ENCODE data around the gene MYCL. TPM values are rescaled to one million over a fixed set of nuclear protein-coding genes. Genes with fewer than 3 reads are reported as not detected.

MYCL gene
- polyA plus RNA-seq, 2 of the 4 experiments (the other 2 are of a cell fraction): 0.68 to 1.3 TPM

GRCh38 chr1:39849203-39849602, 52.5 kb downstream of the MYCL start (continued):
- TF ChIP-seq SMC3 (IDR thresholded peaks at IDR 0.05) (no peak), JUN (IDR thresholded peaks at IDR 0.05) (no peak)

GRCh38 chr1:39847940-39848339, 53.8 kb downstream of the MYCL start:
- ChIA-PET CTCF (interaction anchor here (3.7 kb wide), 1 partner anchor 54 kb away, joined by 13 read pairs; the partner anchor contains the start of gene MYCL), POLR2A (no interaction called here)
- Histone ChIP-seq H3K4me2 (no peak overlapping the region), H3K4me1 (peaks cover 14% of the 10 kb centered on the region), H3K27ac (no peak overlapping the region), H3K4me3 (no peak overlapping the region), H3K9me3 (no peaks in the 10 kb centered on the region)
- WGBS (ENCODE audit: missing lambda C conversion rate): 96% methylated on average over 6 of the region's 6 CpGs
- DNase-seq (ENCODE audit: low read depth in 1 of 2, low spot score in 1 of 2) (no peak), FAIRE-seq (no peak), ATAC-seq (no peak)
- TF ChIP-seq HES2 (IDR thresholded peaks at IDR 0.05) (no peak), ZFP36 (IDR thresholded peaks at IDR 0.05; ENCODE audit: borderline replicate concordance, partially characterized antibody) (no peak), ZNF302 (CRISPR knock-in tag; IDR thresholded peaks at IDR 0.05) (no peak), PBX3 (IDR thresholded peaks at IDR 0.05) (no peak), CBX8 (IDR thresholded peaks at IDR 0.05) (no peak), KDM5A (IDR thresholded peaks at IDR 0.05) (no peak), RFX5 (IDR thresholded peaks at IDR 0.05) (no peak), MAZ (IDR thresholded peaks at IDR 0.05; ENCODE audit: borderline replicate concordance, low read depth, low read length) (no peak), RCOR1 (IDR thresholded peaks at IDR 0.05; ENCODE audit: low read depth, low read length) (no peak), ESRRA (IDR thresholded peaks at IDR 0.05; ENCODE audit: borderline replicate concordance, low read length) (no peak), CHD2 (IDR thresholded peaks at IDR 0.05; ENCODE audit: low read length, partially characterized antibody) (no peak), EHMT2 (IDR thresholded peaks at IDR 0.05; ENCODE audit: low read depth) (no peak), CBX2 (IDR thresholded peaks at IDR 0.05; ENCODE audit: borderline replicate concordance, low read depth) (no peak), FOSB (CRISPR knock-in tag; IDR thresholded peaks at IDR 0.05) (no peak), EHF (CRISPR knock-in tag; IDR thresholded peaks at IDR 0.05) (no peak), TP53 (CRISPR knock-in tag; IDR thresholded peaks at IDR 0.05) (no peak), REST (IDR thresholded peaks at IDR 0.05) (no peak), ZSCAN20 (CRISPR knock-in tag; IDR thresholded peaks at IDR 0.05) (no peak), CTCF (IDR thresholded peaks at IDR 0.05) (no peak)

Data from A549 (cell line).